Thyroid gland (tissue), 4 donors: ENCODE measurements around the gene SMCO4. TPM values are rescaled to one million over a fixed set of nuclear protein-coding genes. Genes with fewer than 3 reads are reported as not detected.

ENCODE experiments used
- DNase-seq, 2 donors: peaks; one replicate each; pipeline ENCODE4 v3.0.0-alpha.2; 2019
- H3K27ac ChIP-seq, 3 donors: fragments of 200-600 bp; sonication (generic); 1 replicate in 2 of 3; 2 replicates in 1 of 3; pipeline ENCODE4 v1.5.1; 2016 to 2019; ENCODE audit warnings: mild to moderate bottlenecking in 1 of 3, moderate library complexity in 1 of 3
- H3K27me3 ChIP-seq: fragments of 200-600 bp; sonication (generic); one replicate; pipeline ENCODE4 v1.5.1; 2019
- H3K36me3 ChIP-seq, 2 donors: fragments of 200-600 bp; sonication (generic); one replicate each; pipeline ENCODE4 v1.5.1; 2016 to 2019
- H3K4me1 ChIP-seq, 2 donors: fragments of 200-600 bp; sonication (generic); one replicate each; pipeline ENCODE4 v1.5.1; 2017 to 2019
- H3K4me3 ChIP-seq, 3 donors: fragments of 200-600 bp; sonication (generic); replicated peaks in 1 of 3; 1 replicate in 2 of 3; 2 replicates in 1 of 3; pipeline ENCODE4 v1.5.1; 2016; ENCODE audit warnings: mild to moderate bottlenecking in 1 of 3
- H3K9me3 ChIP-seq: fragments of 200-600 bp; sonication (generic); one replicate; pipeline ENCODE4 v1.5.1; 2017
- CTCF ChIP-seq, 6 experiments: fragments of 200-600 bp in 3 of 6; fragments of 450-650 bp in 3 of 6; sonication (generic) in 3 of 6; IDR thresholded peaks; one replicate each; pipeline ENCODE4 v1.5.1; 2016 to 2019; ENCODE audit warnings: antibody characterized with exemption in 6 of 6, mild to moderate bottlenecking in 2 of 6, inconsistent platforms in 1 of 6, moderate library complexity in 1 of 6
- POLR2A ChIP-seq, 2 donors: fragments of 450-650 bp; IDR thresholded peaks; one replicate each; pipeline ENCODE4 v1.6.1; 2017; ENCODE audit warnings: antibody characterized with exemption in 2 of 2, mild to moderate bottlenecking in 2 of 2, moderate library complexity in 1 of 2
- WGBS, 2 donors: methylation state at CpG; one replicate each; pipeline ENCODE4 v1.1.5; 2017; 5-methylcytosine and 5-hydroxymethylcytosine counted together
- intact Hi-C: fragments of 100-400 bp; cut with DNase I; formaldehyde crosslinking; loops from one replicate; pipeline ENCODE4 v1.15.1; 2023
- total RNA-seq, 4 donors: library from RNA; depleted of rRNA; stranded (reverse); fragments of >200 nt; gene quantifications; one replicate each; pipeline ENCODE4 v1.2.3, GENCODE V29; 2016

The SMCO4 gene
- total RNA-seq, 4 donors from 2014 or later, result 38.6 to 135 (median 102) TPM

- peaks cover 11 to 29% of the 10 kb centered on the region in 2 donors for H3K4me1 ChIP-seq
- WGBS, 2 donors, result 56 to 60% methylated on average over 3 of the region's 3 CpGs
- no peaks in the 10 kb centered on the region for H3K36me3 ChIP-seq
- no peaks in the 10 kb centered on the region for H3K27me3 ChIP-seq
- peak overlapping the region; percentile 61 to 78 (median 69) for H3K27ac ChIP-seq
- TF ChIP-seq CTCF (IDR thresholded peaks at IDR 0.05) (no peak), POLR2A (IDR thresholded peaks at IDR 0.05) (no peak)
- no peaks in the 10 kb centered on the region for H3K9me3 ChIP-seq
- intact Hi-C loops, result no loop called here
- peak; percentile 71 to 75 for DNase-seq
- no peak overlapping the region for H3K4me3 ChIP-seq
Observed at GRCh38 chr11:93510196-93510873, 32.9 kb downstream of the SMCO4 start.

GRCh38 chr11:93507517-93507916 lies 35.7 kb downstream of the SMCO4 start:
- no peaks in the 10 kb centered on the region for H3K27me3 ChIP-seq
- H3K27ac ChIP-seq, result no peak overlapping the region
- TF ChIP-seq POLR2A (IDR thresholded peaks at IDR 0.05) (no peak), CTCF (IDR thresholded peaks at IDR 0.05) (no peak)
- no peaks in the 10 kb centered on the region for H3K9me3 ChIP-seq
- H3K4me1 ChIP-seq, result peaks cover 17 to 43% of the 10 kb centered on the region in 2 donors
- no peak for DNase-seq
- WGBS, 2 donors, result 93% methylated on average over 1 of the region's 1 CpG
- H3K4me3 ChIP-seq, result no peak overlapping the region
- no peaks in the 10 kb centered on the region for H3K36me3 ChIP-seq
- intact Hi-C loops, result no loop called here

DNA sequence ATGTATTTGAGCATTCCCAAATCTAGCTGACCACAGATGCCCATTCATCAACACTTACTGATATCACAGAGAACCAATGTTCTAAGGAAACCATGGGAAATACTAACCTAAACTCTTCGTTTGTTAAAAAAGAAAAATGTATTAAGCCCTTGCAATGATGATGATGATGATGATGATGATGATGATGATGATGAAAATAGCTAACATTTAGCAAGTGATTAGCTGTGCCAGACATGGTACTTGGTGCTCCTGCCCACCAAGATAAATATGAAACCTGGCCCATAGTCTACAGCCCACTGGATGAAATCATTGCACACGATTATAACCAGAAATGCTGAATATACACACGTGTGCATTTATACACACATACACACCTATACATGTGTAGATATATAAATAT lies 37.5 kb downstream of the SMCO4 start:
- H3K27me3 ChIP-seq, result no peaks in the 10 kb centered on the region
- H3K4me3 ChIP-seq, result no peak overlapping the region
- no peak overlapping the region for H3K27ac ChIP-seq
- WGBS, 2 donors, result 80 to 87% methylated on average over 3 of the region's 3 CpGs
- no peak for TF ChIP-seq CTCF (IDR thresholded peaks at IDR 0.05)
- no peak for TF ChIP-seq POLR2A (IDR thresholded peaks at IDR 0.05)
- H3K36me3 ChIP-seq, result no peaks in the 10 kb centered on the region
- peaks cover 15 to 41% of the 10 kb centered on the region in 2 donors for H3K4me1 ChIP-seq
- intact Hi-C loops, result no loop called here
- DNase-seq, result no peak
- H3K9me3 ChIP-seq, result no peaks in the 10 kb centered on the region

GRCh38 chr11:93504110-93505095 lies 38.8 kb downstream of the SMCO4 start:
- intact Hi-C loops, result no loop called here
- Histone ChIP-seq H3K27me3 (no peaks in the 10 kb centered on the region), H3K4me1 (peaks cover 6 to 31% of the 10 kb centered on the region in 2 donors), H3K27ac (peak overlapping the region in 1 of 3 donors; percentile 47), H3K4me3 (no peak overlapping the region), H3K9me3 (no peaks in the 10 kb centered on the region), H3K36me3 (no peaks in the 10 kb centered on the region)
- WGBS, 2 donors, result 78 to 84% methylated on average over 3 of the region's 3 CpGs
- TF ChIP-seq POLR2A (IDR thresholded peaks at IDR 0.05) (no peak), CTCF (IDR thresholded peaks at IDR 0.05) (no peak)
- no peak for DNase-seq
